ENCODE measurements around the gene AFAP1.

GRCh38 chr4:7822137-7822505 lies 117.5 kb downstream of the AFAP1 start:
- TF ChIP-seq CTCF (IDR thresholded peaks at IDR 0.05): no peak
- no peak for TF ChIP-seq POLR2A (IDR thresholded peaks at IDR 0.05)

Data from esophagus squamous epithelium (tissue), 4 donors.